Activated gamma-delta T cell treated with anti-CD3 and anti-CD28 coated beads, Interleukin-2, amount 50 U/mL, for 16 hours (primary cell): ENCODE data around the gene C4B.
"Not testable (repeated sequence)": the region's sequence is repeated elsewhere in the genome, so short reads cannot be mapped to it uniquely, and the experiment has no call there.

Source experiments
- DNase-seq: peaks from one replicate; pipeline ENCODE4 v3.0.0-alpha.2; 2020; ENCODE audit warnings: low read depth

C4B gene

DNA sequence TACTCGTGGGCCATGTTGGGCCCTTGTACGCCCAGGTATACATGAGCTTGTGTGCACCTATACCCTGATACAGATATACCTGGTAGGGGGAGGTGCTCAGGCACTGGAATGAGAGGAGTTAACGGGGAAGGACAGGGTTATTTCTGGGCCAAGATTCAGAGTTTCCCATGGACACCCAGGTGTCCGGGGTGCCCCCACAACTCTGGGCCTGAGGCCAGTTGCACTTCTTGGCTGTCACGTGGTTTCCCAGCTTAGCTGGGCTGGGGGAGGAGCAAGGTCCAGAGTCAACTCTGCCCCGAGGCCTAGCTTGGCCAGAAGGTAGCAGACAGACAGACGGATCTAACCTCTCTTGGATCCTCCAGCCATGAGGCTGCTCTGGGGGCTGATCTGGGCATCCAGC, 32.9 kb upstream of the C4B start, which contains the start of gene C4A:
Gene C4A (plus strand): TSS at position 314 of the 400 bp plus-strand sequence. CDS start 51 bp downstream, at position 365.
- not testable (repeated sequence) for DNase-seq

DNA sequence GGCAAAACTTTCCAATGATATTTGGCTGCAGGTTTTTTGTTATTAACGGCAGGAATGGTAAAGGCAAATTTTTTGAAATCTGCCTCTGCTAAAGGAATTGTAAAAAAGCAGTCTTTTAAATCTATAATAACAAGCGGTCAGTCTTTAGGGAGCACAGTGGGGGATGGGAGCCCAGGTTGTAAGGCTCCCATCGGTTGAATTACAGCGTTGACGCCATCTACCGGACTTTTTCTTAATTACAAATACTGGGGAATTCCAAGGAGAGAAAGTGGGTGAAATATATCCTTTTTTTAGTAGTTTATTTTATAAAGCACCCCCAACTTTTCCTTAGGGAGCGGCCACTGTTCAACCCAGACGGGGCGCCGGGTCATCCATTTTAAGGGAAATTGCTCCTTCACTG, 25.2 kb upstream of the C4B start:
- DNase-seq = not testable (repeated sequence)

DNA sequence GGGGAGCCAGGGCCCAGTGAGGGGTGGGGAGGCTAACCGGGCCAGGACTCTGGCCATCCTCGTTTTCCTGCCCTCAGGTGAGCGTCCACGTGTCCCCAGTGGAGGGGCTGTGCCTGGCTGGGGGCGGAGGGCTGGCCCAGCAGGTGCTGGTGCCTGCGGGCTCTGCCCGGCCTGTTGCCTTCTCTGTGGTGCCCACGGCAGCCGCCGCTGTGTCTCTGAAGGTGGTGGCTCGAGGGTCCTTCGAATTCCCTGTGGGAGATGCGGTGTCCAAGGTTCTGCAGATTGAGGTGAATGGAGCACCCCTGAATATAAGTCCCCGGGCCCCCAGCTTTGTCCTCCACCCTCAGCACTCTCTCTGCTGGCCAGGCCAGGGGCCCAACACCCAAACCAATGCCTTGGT, 20.2 kb upstream of the C4B start:
- DNase-seq = not testable (repeated sequence)

DNA sequence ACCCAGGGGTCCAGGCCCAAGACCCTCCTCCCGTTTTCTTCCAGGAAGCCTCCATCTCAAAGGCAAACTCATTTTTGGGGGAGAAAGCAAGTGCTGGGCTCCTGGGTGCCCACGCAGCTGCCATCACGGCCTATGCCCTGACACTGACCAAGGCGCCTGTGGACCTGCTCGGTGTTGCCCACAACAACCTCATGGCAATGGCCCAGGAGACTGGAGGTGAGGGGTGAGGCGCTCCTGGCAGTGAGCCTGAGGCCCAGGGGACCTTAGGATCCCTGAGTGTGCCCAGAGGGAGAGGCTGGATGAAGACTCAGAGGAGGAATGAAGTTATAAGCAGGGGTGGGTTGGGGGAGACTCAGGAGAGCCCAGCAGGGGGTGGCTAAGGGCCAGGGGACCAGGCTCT, 18.2 kb upstream of the C4B start:
- DNase-seq = not testable (repeated sequence)

DNA sequence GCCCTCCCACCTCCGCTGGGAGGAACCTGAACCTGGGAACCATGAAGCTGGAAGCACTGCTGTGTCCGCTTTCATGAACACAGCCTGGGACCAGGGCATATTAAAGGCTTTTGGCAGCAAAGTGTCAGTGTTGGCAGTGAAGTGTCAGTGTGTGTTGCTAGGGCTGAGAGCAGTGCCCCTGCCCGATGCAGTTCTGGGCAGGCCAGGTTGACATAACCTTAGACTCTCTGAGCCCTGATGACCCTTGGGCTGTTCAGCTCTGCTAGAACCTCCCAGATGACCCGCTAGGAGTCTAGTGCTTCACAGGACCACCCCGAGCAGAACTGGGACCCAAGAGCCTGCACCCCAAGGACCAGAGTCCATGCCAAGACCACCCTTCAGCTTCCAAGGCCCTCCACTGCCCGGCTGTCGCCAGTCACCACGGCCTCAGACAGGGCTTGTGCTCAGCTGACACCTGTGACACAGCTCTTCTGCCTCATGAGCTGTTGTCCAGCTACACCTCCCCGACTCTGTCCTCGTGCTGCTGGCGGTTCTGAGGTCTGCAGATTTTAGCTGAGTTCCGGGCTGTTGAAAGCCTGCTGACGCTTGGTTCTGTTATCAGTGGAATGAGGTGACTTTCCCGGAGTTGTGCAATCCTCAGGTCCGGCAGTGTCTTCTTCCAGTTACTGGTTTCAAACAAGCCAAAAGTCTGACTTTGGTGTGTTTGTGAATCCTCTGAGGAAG, 11.9 kb upstream of the C4B start:
- not testable (repeated sequence) for DNase-seq

DNA sequence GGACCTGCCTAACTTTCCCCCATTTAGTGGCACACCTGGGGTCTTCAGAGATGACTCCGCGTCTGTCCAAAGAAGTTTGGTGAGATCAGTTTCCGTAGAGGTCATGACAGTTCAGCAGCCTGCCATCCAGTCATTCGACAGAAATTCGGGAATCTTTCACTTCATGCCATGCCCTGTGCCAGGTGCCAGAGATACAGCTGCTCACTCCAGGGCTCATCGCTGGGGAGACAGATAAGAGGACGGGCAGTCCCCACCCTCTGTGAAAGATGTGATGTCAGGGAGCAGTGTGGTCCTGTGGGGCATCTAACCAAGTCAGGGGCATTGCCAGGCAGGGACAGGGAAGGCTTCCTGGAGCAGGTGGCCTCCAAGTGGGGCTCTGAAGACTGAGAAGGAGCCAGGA, 11.3 kb upstream of the C4B start:
- not testable (repeated sequence) for DNase-seq

DNA sequence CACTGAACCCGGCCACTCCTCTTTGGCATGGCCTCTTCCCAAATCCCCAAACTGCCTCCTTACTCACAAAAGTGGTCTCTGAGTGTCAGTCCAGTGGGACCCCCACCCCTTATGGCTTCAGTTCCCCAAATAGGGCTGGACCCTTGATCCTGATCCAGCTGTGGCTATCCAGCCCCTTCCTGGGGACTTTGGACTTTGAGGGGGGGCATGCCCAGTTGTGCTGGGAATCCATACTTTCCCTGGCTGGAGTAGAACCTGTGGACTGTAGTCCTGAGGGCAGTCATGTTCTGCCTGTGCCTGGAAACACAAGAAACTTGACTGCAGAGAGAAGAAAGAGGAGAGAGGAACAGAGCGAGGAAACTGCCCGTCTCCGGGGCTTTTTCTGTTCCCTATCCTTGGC, 10.2 kb upstream of the C4B start:
- not testable (repeated sequence) for DNase-seq

DNA sequence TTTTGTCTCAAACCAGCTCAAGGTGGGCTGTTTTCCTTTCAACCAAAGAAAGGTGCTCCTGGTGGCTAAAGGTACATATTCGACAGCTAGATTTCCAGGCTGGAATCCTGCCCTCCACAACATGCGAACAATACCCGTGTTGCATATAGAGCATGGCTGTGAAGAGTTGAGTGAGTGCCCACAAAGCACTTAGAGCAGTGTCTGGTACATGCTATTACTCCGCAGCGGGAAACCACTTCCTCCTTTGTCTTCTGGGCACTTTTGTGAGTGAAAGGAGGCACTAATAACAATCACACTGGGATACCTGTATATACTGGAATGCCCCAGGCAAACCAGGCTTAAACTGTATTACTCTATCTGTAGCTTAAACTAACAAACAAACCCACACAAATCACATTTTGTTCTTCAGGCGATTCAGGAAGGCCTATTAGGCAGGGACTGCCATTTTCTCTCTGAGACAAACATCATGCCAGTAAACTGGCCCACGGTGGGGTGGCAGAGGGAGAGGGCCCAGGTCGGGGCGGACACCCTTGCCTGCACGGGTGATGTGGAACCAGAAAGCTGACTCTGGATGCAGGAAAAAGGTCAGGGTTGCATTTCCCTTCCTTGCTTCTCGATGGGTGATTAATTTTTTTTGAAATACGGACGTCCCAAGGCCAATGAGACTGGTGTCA, 9.6 kb upstream of the C4B start:
- not testable (repeated sequence) for DNase-seq

DNA sequence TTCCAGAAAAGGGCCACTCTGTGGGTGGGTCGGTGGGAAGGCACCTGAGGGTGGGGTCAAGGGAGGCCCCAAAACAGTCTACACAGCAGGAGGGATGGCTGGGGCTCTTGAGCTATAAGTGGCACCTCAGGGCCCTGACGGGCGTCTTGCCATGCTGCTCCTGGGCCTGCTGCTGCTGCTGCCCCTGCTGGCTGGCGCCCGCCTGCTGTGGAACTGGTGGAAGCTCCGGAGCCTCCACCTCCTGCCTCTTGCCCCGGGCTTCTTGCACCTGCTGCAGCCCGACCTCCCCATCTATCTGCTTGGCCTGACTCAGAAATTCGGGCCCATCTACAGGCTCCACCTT, 9.1 kb upstream of the C4B start:
- not testable (repeated sequence) for DNase-seq

DNA sequence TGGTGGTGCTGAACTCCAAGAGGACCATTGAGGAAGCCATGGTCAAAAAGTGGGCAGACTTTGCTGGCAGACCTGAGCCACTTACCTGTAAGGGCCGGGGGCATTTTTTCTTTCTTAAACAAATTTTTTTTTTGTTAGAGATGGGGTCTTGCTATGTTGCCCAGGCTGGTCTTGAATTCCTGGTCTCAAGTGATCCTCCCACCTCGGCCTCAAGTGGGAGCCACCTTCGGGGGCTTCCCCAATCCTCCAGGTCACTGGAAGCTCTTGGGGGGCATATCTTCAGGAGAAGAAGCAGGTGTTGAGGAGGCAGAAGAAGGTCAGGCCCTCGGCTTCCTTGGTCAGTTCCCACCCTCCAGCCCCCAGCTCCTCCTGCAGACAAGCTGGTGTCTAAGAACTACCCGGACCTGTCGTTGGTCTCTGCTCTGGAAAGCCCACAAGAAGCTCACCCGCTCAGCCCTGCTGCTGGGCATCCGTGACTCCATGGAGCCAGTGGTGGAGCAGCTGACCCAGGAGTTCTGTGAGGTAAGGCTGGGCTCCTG, 8.5 kb upstream of the C4B start:
- DNase-seq = not testable (repeated sequence)

DNA sequence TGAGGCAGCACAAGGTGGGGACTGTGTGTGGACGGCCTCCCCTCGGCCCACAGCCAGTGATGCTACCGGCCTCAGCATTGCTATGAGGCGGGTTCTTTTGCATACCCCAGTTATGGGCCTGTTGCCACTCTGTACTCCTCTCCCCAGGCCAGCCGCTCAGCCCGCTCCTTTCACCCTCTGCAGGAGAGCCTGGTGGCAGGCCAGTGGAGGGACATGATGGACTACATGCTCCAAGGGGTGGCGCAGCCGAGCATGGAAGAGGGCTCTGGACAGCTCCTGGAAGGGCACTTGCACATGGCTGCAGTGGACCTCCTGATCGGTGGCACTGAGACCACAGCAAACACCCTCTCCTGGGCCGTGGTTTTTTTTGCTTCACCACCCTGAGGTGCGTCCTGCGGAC, 7.5 kb upstream of the C4B start:
- not testable (repeated sequence) for DNase-seq

DNA sequence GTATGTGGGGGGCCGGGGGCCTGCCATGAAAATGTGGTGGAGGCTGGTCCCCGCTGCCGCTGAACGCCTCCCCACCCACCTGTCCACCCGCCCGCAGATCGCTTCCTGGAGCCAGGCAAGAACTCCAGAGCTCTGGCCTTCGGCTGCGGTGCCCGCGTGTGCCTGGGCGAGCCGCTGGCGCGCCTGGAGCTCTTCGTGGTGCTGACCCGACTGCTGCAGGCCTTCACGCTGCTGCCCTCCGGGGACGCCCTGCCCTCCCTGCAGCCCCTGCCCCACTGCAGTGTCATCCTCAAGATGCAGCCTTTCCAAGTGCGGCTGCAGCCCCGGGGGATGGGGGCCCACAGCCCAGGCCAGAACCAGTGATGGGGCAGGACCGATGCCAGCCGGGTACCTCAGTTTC, 6.6 kb upstream of the C4B start:
- DNase-seq = not testable (repeated sequence)

DNA sequence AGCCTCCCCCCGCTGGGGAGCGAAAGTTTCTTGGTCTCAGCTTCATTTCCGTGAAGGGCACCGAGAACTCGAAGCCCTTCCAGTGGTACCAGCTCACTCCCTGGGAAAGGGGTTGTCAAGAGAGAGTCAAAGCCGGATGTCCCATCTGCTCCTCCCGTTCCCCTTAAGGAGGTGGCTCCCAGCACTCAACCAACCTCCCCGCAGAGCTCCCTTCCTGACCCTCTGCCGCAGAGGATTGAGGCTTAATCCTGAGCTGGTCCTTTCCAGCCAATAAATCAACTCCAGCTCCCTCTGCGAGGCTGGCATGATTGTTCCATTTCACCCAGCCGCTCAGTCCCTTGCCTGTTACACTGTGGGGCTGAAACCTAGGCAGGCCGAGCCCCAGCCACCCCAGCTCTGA, 6.0 kb upstream of the C4B start:
- not testable (repeated sequence) for DNase-seq

DNA sequence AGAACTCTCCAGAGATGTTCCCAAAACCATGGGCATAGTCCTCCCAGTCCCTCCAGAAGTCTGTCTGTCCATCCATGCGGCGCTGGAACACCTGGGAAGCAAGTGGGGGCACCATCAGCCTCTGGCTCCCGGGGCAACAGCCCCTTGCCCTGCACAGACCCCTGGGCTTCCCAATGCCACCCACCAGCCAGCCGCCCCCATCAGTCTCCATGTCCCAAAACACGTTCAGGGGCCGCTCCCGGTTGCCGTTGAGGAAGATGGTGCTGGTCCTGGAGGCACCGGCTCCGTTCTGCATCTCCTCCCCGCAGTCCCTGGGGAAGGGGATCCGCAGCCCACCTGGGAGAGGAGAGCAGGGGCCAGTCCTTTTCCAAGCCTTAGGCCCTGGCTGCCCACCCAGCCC, 5.1 kb upstream of the C4B start:
- not testable (repeated sequence) for DNase-seq

DNA sequence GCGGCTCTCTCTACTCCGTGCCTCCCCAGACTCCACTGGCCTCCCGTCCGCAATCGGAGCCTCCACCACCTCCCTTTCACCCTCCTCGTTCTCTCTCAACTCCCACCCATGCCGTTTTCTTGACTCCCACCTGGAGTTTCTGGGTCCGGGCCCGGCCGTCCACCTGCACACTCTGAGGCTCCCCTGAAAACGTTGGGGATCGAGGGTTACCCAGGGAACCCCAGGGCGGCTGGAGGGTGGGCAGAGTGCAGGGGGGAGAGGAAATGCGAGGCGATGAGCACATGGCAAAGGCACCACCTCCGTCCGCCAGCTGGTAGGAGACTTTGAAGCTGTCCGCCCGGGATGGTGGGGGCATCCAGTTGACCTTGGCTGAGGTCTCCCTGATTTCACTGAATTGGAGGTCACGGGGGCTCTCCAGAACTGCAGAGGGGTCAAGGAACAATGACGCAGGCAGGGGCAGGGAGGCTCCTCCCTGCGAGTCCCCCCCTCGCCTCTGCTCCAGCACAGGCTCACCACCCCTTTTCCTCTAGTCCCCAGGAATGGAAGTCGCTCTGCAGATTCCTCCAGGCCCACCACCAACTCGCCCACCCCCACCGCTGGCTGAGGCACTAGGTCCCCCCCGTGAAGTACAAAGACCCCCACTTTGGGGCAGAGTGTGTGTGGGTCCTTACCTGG, 3.6 kb upstream of the C4B start:
- not testable (repeated sequence) for DNase-seq

DNA sequence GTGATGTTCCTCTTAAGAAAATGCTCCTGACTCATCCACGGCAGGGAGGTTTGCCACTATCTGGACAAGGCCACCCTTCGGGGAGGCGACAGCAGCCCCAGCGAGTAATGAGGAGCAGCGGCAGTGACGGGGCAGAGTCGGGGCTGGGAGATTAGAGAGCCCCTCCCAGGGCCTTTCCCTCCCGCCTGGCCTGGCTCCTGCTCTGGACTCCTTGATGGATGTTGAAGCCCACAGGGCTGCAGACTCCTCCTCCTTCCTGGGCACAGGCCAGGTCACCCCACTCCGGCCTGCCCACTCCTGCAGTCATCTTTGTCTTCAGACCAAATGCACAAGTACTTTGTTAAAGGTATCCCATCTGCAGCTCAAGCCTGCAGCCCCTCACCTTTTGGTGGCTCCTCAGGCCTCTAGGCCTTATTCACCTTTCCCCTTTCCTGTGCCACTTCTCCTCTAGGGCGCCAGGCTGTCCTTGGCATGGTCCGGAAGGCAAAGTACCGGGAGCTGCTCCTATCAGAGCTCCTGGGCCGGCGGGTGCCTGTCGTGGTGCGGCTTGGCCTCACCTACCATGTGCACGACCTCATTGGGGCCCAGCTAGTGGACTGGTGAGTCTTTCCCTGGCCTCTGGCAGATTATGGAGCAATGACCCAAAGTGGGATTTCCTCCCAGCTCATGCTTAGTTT, 1.5 kb upstream of the C4B start:
- not testable (repeated sequence) for DNase-seq

DNA sequence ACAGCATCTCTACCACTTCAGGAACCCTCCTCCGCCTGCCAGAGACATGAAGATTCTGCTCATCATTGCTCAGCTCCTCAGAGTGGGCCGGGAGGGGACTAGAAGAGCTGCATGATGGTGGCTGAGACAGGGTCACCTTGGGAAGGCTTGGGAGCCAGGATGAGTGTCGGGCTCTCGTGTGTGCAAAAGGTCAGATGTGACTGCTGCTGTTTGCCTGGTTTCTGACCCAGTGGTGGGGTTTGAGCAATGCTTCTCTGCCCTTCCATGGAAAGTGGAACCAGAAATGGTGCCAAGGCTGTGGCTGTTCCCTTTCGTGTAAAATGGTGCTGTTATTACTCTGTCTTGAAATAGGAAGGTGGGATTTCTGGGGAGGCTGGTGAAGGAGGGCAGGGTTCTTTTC, 857 bp upstream of the C4B start:
- not testable (repeated sequence) for DNase-seq

DNA sequence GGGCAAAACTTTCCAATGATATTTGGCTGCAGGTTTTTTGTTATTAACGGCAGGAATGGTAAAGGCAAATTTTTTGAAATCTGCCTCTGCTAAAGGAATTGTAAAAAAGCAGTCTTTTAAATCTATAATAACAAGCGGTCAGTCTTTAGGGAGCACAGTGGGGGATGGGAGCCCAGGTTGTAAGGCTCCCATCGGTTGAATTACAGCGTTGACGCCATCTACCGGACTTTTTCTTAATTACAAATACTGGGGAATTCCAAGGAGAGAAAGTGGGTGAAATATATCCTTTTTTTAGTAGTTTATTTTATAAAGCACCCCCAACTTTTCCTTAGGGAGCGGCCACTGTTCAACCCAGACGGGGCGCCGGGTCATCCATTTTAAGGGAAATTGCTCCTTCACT, 7.5 kb downstream of the C4B start:
- not testable (repeated sequence) for DNase-seq

DNA sequence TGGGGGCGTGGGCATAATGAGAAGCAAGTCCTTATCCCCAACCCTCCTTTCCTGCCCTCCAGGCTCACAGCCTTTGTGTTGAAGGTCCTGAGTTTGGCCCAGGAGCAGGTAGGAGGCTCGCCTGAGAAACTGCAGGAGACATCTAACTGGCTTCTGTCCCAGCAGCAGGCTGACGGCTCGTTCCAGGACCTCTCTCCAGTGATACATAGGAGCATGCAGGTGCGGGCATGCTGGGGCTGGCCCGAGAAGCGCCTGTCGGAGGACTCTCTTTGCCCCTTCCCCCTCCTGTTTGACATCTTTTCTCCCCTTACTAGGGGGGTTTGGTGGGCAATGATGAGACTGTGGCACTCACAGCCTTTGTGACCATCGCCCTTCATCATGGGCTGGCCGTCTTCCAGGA, 14.0 kb downstream of the C4B start:
- DNase-seq = not testable (repeated sequence)

DNA sequence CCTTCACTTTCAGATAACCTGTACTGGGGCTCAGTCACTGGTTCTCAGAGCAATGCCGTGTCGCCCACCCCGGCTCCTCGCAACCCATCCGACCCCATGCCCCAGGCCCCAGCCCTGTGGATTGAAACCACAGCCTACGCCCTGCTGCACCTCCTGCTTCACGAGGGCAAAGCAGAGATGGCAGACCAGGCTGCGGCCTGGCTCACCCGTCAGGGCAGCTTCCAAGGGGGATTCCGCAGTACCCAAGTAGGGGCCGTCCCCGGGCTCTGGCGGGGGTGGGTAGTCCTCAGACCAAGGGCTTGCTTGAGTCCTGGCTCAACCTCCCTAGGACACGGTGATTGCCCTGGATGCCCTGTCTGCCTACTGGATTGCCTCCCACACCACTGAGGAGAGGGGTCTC, 15.0 kb downstream of the C4B start:
- not testable (repeated sequence) for DNase-seq

DNA sequence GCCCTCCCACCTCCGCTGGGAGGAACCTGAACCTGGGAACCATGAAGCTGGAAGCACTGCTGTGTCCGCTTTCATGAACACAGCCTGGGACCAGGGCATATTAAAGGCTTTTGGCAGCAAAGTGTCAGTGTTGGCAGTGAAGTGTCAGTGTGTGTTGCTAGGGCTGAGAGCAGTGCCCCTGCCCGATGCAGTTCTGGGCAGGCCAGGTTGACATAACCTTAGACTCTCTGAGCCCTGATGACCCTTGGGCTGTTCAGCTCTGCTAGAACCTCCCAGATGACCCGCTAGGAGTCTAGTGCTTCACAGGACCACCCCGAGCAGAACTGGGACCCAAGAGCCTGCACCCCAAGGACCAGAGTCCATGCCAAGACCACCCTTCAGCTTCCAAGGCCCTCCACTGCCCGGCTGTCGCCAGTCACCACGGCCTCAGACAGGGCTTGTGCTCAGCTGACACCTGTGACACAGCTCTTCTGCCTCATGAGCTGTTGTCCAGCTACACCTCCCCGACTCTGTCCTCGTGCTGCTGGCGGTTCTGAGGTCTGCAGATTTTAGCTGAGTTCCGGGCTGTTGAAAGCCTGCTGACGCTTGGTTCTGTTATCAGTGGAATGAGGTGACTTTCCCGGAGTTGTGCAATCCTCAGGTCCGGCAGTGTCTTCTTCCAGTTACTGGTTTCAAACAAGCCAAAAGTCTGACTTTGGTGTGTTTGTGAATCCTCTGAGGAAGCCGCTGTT, 20.9 kb downstream of the C4B start:
- not testable (repeated sequence) for DNase-seq
